ENCODE measurements around the gene TAS1R3. TPM values are rescaled to one million over a fixed set of nuclear protein-coding genes. Genes with fewer than 3 reads are reported as not detected.
A peak's percentile ranks its signal among the peaks of the same experiment; 100 is the strongest.

The TAS1R3 gene
- total RNA-seq, 2 donors from 2014 or later = 0.24 to 0.57 TPM

GRCh38 chr1:1321477-1321876 is 9.6 kb upstream of the TAS1R3 start:
- Histone ChIP-seq H3K27me3 (no peaks in the 10 kb centered on the region), H3K9me3 (no peaks in the 10 kb centered on the region), H3K9ac (ENCODE audit: low read depth in 2 of 2, low read length in 2 of 2) (peak overlapping the region in 1 of 2 donors; percentile 43), H3K4me1 (peaks cover 13% of the 10 kb centered on the region), H3K36me3 (no peaks in the 10 kb centered on the region), H3K4me3 (no peak overlapping the region), H3K27ac (no peak overlapping the region)
- no peak for DNase-seq
- no peak for TF ChIP-seq CTCF (IDR thresholded peaks at IDR 0.05)
- intact Hi-C loops (cut with DNase I) = no loop called here

- intact Hi-C loops (cut with DNase I) = no loop called here
- peaks cover 13% of the 10 kb centered on the region for H3K4me1 ChIP-seq
- no peak overlapping the region for H3K9ac ChIP-seq (ENCODE audit: low read depth in 2 of 2, low read length in 2 of 2)
- DNase-seq = no peak
- H3K9me3 ChIP-seq = no peaks in the 10 kb centered on the region
- no peaks in the 10 kb centered on the region for H3K27me3 ChIP-seq
- H3K36me3 ChIP-seq = no peaks in the 10 kb centered on the region
- no peak overlapping the region for H3K27ac ChIP-seq
- no peak for TF ChIP-seq CTCF (IDR thresholded peaks at IDR 0.05)
- H3K4me3 ChIP-seq = no peak overlapping the region
These were observed 8.7 kb upstream of the TAS1R3 start for GRCh38 chr1:1322418-1322817.

GRCh38 chr1:1322952-1323351 is 8.1 kb upstream of the TAS1R3 start:
- intact Hi-C loops (cut with DNase I) = no loop called here
- Histone ChIP-seq H3K9me3 (no peaks in the 10 kb centered on the region), H3K9ac (ENCODE audit: low read depth in 2 of 2, low read length in 2 of 2) (no peak overlapping the region), H3K4me3 (no peak overlapping the region), H3K27me3 (no peaks in the 10 kb centered on the region), H3K27ac (no peak overlapping the region), H3K36me3 (no peaks in the 10 kb centered on the region), H3K4me1 (peaks cover 13% of the 10 kb centered on the region)
- no peak for TF ChIP-seq CTCF (IDR thresholded peaks at IDR 0.05)
- DNase-seq = no peak

GRCh38 chr1:1324084-1324523 is 7.0 kb upstream of the TAS1R3 start:
- TF ChIP-seq CTCF (IDR thresholded peaks at IDR 0.05) = no peak
- peaks cover 13% of the 10 kb centered on the region for H3K4me1 ChIP-seq
- peak overlapping the region; percentile 99 for H3K4me3 ChIP-seq
- DNase-seq = no peak
- no peaks in the 10 kb centered on the region for H3K9me3 ChIP-seq
- no peaks in the 10 kb centered on the region for H3K36me3 ChIP-seq
- no peaks in the 10 kb centered on the region for H3K27me3 ChIP-seq
- H3K9ac ChIP-seq (ENCODE audit: low read depth in 2 of 2, low read length in 2 of 2) = peak overlapping the region; percentile 71 to 91
- H3K27ac ChIP-seq = peak overlapping the region; percentile 88
- intact Hi-C loops (cut with DNase I) = no loop called here

- peaks cover 13% of the 10 kb centered on the region for H3K4me1 ChIP-seq
These were observed 6.4 kb upstream of the TAS1R3 start, which contains the start of the genes CPTP and INTS11 for GRCh38 chr1:1324524-1325287. Gene CPTP (plus strand): TSS chr1:1324802. CDS start chr1:1326911, 2,109 bp downstream. Gene INTS11 (minus strand): TSS chr1:1324660. CDS start chr1:1324608, 52 bp downstream.

More at GRCh38 chr1:1324524-1325287, 6.4 kb upstream of the TAS1R3 start, which contains the start of the genes CPTP and INTS11:
- Histone ChIP-seq H3K9ac (ENCODE audit: low read depth in 2 of 2, low read length in 2 of 2) (peak within 1 kb of the TSS; percentile 89 to 99), H3K4me3 (peak within 1 kb of the TSS; percentile 99), H3K36me3 (no peaks in the 10 kb centered on the region), H3K9me3 (no peaks in the 10 kb centered on the region), H3K27me3 (no peaks in the 10 kb centered on the region), H3K27ac (peak within 1 kb of the TSS; percentile 88)
- TF ChIP-seq CTCF (IDR thresholded peaks at IDR 0.05) = no peak
- intact Hi-C loops (cut with DNase I) = no loop called here
- DNase-seq = peak; percentile 97
